Astrocyte (in vitro differentiated cells and primary cell): Measurements from ENCODE around the gene MUC13. TPM values are rescaled to one million over a fixed set of nuclear protein-coding genes. Genes with fewer than 3 reads are reported as not detected.

Experiments used
- DNase-seq: peaks from one replicate; pipeline ENCODE4 v3.0.0-alpha.2; 2010; ENCODE audit warnings: low read depth
- FAIRE-seq: peaks from 2 replicates; lab custom pipeline; 2011; peaks lifted over from hg19 to GRCh38; lab: Jason Lieb, UNC
- H2AFZ ChIP-seq: 2 replicates; pipeline ENCODE4 v1.6.0; 2012; ENCODE audit warnings: low read depth, low read length, inconsistent platforms
- H3K27ac ChIP-seq: 2 replicates; pipeline ENCODE4 v1.5.1; 2011; ENCODE audit warnings: low read depth, low read length, inconsistent platforms
- H3K27me3 ChIP-seq: 2 replicates; pipeline ENCODE4 v1.6.0; 2011; ENCODE audit warnings: low read length, inconsistent platforms; ENCODE audit not compliant: insufficient read depth
- H3K36me3 ChIP-seq: 2 replicates; pipeline ENCODE4 v1.5.1; 2011; ENCODE audit warnings: low read length, inconsistent platforms; ENCODE audit not compliant: insufficient read depth
- H3K4me1 ChIP-seq: 2 replicates; pipeline ENCODE4 v1.5.1; 2011; ENCODE audit warnings: low read length, inconsistent platforms; ENCODE audit not compliant: insufficient read depth
- H3K4me2 ChIP-seq: 2 replicates; pipeline ENCODE4 v1.6.0; 2012; ENCODE audit warnings: low read length, inconsistent platforms
- H3K4me3 ChIP-seq: 2 replicates; pipeline ENCODE4 v1.5.1; 2011; ENCODE audit warnings: low read depth, mild to moderate bottlenecking, low read length, inconsistent platforms; ENCODE audit not compliant: insufficient read depth
- H3K79me2 ChIP-seq: 2 replicates; pipeline ENCODE4 v1.6.0; 2012; ENCODE audit warnings: mild to moderate bottlenecking, low read length, inconsistent platforms; ENCODE audit not compliant: insufficient read depth
- H3K9ac ChIP-seq: 2 replicates; pipeline ENCODE4 v1.6.0; 2012; ENCODE audit warnings: mild to moderate bottlenecking, low read length, inconsistent platforms
- H3K9me3 ChIP-seq: 2 replicates; pipeline ENCODE4 v1.5.1; 2012; ENCODE audit warnings: low read depth, mild to moderate bottlenecking, low read length, inconsistent platforms; ENCODE audit not compliant: insufficient read depth
- H4K20me1 ChIP-seq: 2 replicates; pipeline ENCODE4 v1.6.0; 2012; ENCODE audit warnings: low read length, inconsistent platforms; ENCODE audit not compliant: insufficient read depth
- H3K27ac Mint-ChIP-seq: one replicate; pipeline ENCODE4 v1.8.0; 2021; ENCODE audit warnings: mild to moderate bottlenecking, mixed read lengths; ENCODE audit not compliant: unreplicated experiment
- H3K27me3 Mint-ChIP-seq: one replicate; pipeline ENCODE4 v1.8.0; 2021; ENCODE audit warnings: low read depth, mixed read lengths; ENCODE audit not compliant: unreplicated experiment
- H3K36me3 Mint-ChIP-seq: one replicate; pipeline ENCODE4 v1.8.0; 2021; ENCODE audit warnings: low read depth, mixed read lengths; ENCODE audit not compliant: unreplicated experiment
- H3K4me1 Mint-ChIP-seq: one replicate; pipeline ENCODE4 v1.8.0; 2021; ENCODE audit warnings: low read depth, mixed read lengths; ENCODE audit not compliant: unreplicated experiment
- H3K4me3 Mint-ChIP-seq: one replicate; pipeline ENCODE4 v1.8.0; 2021; ENCODE audit warnings: mild to moderate bottlenecking, moderate library complexity, mixed read lengths; ENCODE audit not compliant: unreplicated experiment
- H3K9me3 Mint-ChIP-seq: one replicate; pipeline ENCODE4 v1.8.0; 2021; ENCODE audit warnings: mild to moderate bottlenecking, mixed read lengths; ENCODE audit not compliant: unreplicated experiment
- EZH2 ChIP-seq: IDR thresholded peaks from 2 replicates; pipeline ENCODE4 v1.6.1; 2012; ENCODE audit warnings: mild to moderate bottlenecking, low read length, inconsistent platforms; ENCODE audit not compliant: insufficient read depth
- total RNA-seq: library from RNA; stranded (reverse); gene quantifications from 2 replicates; pipeline ENCODE4 v1.2.1, GENCODE V29; 2021
- TF ChIP-seq, protein P1 (sequence below): IDR thresholded peaks from 2 replicates; pipeline ENCODE4 v1.5.1; 2011; ENCODE audit warnings: low read depth, mild to moderate bottlenecking, inconsistent platforms, low read length, moderate library complexity; ENCODE audit not compliant: insufficient read depth

MUC13 gene
- total RNA-seq, 1 donor from 2014 or later, result not detected

- Histone ChIP-seq H3K4me3 (peak overlapping the region; percentile 19), H3K27me3 (no peaks in the 10 kb centered on the region), H3K27ac (peak overlapping the region; percentile 72), H2AFZ (no peak overlapping the region), H3K36me3 (peaks cover 3% of the 10 kb centered on the region), H3K9me3 (no peaks in the 10 kb centered on the region), H4K20me1 (peaks cover 5% of the 10 kb centered on the region), H3K9ac (peak overlapping the region; percentile 48), H3K79me2 (peaks cover 80% of the 10 kb centered on the region), H3K4me1 (peaks cover 62% of the 10 kb centered on the region), H3K4me2 (peak overlapping the region; percentile 72)
- Mint-ChIP-seq H3K27ac (peak overlapping the region; percentile 63), H3K36me3 (no peaks in the 10 kb centered on the region), H3K4me3 (no peak overlapping the region), H3K4me1 (peaks cover 51% of the 10 kb centered on the region), H3K9me3 (no peaks in the 10 kb centered on the region), H3K27me3 (no peaks in the 10 kb centered on the region)
- FAIRE-seq (no peak), DNase-seq (no peak)
- no peak for TF ChIP-seq EZH2
- TF ChIP-seq, protein P1, sequence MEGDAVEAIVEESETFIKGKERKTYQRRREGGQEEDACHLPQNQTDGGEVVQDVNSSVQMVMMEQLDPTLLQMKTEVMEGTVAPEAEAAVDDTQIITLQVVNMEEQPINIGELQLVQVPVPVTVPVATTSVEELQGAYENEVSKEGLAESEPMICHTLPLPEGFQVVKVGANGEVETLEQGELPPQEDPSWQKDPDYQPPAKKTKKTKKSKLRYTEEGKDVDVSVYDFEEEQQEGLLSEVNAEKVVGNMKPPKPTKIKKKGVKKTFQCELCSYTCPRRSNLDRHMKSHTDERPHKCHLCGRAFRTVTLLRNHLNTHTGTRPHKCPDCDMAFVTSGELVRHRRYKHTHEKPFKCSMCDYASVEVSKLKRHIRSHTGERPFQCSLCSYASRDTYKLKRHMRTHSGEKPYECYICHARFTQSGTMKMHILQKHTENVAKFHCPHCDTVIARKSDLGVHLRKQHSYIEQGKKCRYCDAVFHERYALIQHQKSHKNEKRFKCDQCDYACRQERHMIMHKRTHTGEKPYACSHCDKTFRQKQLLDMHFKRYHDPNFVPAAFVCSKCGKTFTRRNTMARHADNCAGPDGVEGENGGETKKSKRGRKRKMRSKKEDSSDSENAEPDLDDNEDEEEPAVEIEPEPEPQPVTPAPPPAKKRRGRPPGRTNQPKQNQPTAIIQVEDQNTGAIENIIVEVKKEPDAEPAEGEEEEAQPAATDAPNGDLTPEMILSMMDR, result no peak
These were observed 55.2 kb downstream of the MUC13 start for GRCh38 chr3:124879337-124879680.

- H3K4me2 ChIP-seq, result peak overlapping the region; percentile 72
- H3K4me1 ChIP-seq, result peaks cover 56% of the 10 kb centered on the region
- TF ChIP-seq, protein P1, result no peak
- TF ChIP-seq EZH2, result no peak
These were observed 55.8 kb downstream of the MUC13 start for GRCh38 chr3:124878561-124879336.

DNA sequence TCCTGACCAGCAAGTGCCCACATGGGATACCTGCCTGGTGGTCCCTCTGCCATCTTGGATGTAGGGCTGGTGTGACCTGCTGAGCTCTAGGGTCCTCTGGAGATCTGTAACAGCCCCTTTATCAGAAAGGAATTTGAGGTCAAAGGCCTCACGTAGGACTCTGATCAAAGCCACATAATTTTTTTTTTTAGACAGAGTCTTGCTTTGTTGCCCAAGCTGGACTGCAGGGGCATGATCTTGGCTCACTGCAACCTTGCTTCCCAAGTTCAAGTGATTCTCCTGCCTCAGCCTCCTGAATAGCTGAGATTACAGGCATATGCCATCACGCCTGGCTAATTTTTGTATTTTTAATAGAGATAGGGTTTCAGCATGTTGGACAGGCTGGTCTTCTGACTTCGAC lies 56.9 kb downstream of the MUC13 start:
- H3K27me3 ChIP-seq, result no peaks in the 10 kb centered on the region
- Mint-ChIP-seq H3K27me3 (no peaks in the 10 kb centered on the region), H3K36me3 (no peaks in the 10 kb centered on the region), H3K27ac (no peak overlapping the region), H3K4me3 (no peak overlapping the region), H3K9me3 (no peaks in the 10 kb centered on the region), H3K4me1 (peaks cover 44% of the 10 kb centered on the region)
- H3K79me2 ChIP-seq, result peaks cover 78% of the 10 kb centered on the region
- peaks cover 45% of the 10 kb centered on the region for H3K4me1 ChIP-seq
- H3K27ac ChIP-seq, result peak overlapping the region; percentile 72
- peak overlapping the region; percentile 7 for H3K9ac ChIP-seq
- no peak overlapping the region for H2AFZ ChIP-seq
- DNase-seq (no peak), FAIRE-seq (no peak)
- H4K20me1 ChIP-seq, result peaks cover 10% of the 10 kb centered on the region
- H3K36me3 ChIP-seq, result peaks cover under 1% of the 10 kb centered on the region
- H3K9me3 ChIP-seq, result no peaks in the 10 kb centered on the region
- H3K4me3 ChIP-seq, result no peak overlapping the region
- TF ChIP-seq, protein P1, result no peak
- no peak for TF ChIP-seq EZH2
- H3K4me2 ChIP-seq, result peak overlapping the region; percentile 72

More at GRCh38 chr3:124878561-124879336, 55.8 kb downstream of the MUC13 start:
- peak overlapping the region; percentile 48 for H3K9ac ChIP-seq
- H3K4me3 Mint-ChIP-seq, result peak overlapping the region; percentile 23
- peaks cover 46% of the 10 kb centered on the region for H3K4me1 Mint-ChIP-seq
- FAIRE-seq (peak; percentile 87), DNase-seq (peak; percentile 98)
- peaks cover 3% of the 10 kb centered on the region for H3K36me3 ChIP-seq
- H3K9me3 ChIP-seq, result no peaks in the 10 kb centered on the region
- peaks cover 5% of the 10 kb centered on the region for H4K20me1 ChIP-seq
- peaks cover 80% of the 10 kb centered on the region for H3K79me2 ChIP-seq
- H3K9me3 Mint-ChIP-seq, result no peaks in the 10 kb centered on the region
- H2AFZ ChIP-seq, result no peak overlapping the region
- no peaks in the 10 kb centered on the region for H3K36me3 Mint-ChIP-seq
- no peaks in the 10 kb centered on the region for H3K27me3 Mint-ChIP-seq
- H3K27ac Mint-ChIP-seq, result peak overlapping the region; percentile 63
- H3K27ac ChIP-seq, result peak overlapping the region; percentile 72
- peak overlapping the region; percentile 19 for H3K4me3 ChIP-seq
- H3K27me3 ChIP-seq, result no peaks in the 10 kb centered on the region
